Astrocyte (in vitro differentiated cells and primary cell): ENCODE data around the gene PYGL.
A peak's percentile ranks its signal among the peaks of the same experiment; 100 is the strongest.

Experiments used
- CTCF ChIP-seq: IDR thresholded peaks from 2 replicates; pipeline ENCODE4 v1.5.1; 2011; ENCODE audit warnings: low read depth, mild to moderate bottlenecking, inconsistent platforms, low read length, moderate library complexity; ENCODE audit not compliant: insufficient read depth
- EZH2 ChIP-seq: IDR thresholded peaks from 2 replicates; pipeline ENCODE4 v1.6.1; 2012; ENCODE audit warnings: mild to moderate bottlenecking, low read length, inconsistent platforms; ENCODE audit not compliant: insufficient read depth

GRCh38 chr14:50871914-50872732 is 72.2 kb downstream of the PYGL start, which contains the start of gene ABHD12B:
- TF ChIP-seq CTCF (no peak), EZH2 (peak; percentile 77)
